Fibroblast of skin of scalp (primary cell): Measurements from ENCODE around the gene PRKAA2.

Experiments used
- DNase-seq: peaks from one replicate; pipeline ENCODE4 v3.0.0-alpha.2; 2013

PRKAA2 gene

GRCh38 chr1:56715156-56715555 is 70.0 kb downstream of the PRKAA2 start:
- peak; percentile 44 for DNase-seq

DNA sequence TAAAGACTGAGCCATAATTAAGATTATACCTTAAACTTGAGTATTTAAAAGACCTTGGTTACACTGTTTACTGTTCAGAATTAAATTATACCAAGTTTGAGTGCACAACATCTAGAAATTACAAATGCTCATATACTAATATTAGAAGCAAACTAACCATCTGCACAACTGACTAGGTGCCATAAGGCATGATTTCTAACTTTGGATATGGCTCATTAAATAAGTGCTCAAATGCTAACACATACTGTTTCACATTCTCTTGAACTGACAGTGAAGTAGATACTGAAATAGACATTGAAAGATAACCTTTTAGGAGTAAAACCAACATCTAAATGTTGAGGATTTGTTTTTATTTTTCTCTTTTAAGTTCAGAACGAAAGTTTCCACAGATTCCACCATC is 74.1 kb downstream of the PRKAA2 start:
- DNase-seq: no peak

DNA sequence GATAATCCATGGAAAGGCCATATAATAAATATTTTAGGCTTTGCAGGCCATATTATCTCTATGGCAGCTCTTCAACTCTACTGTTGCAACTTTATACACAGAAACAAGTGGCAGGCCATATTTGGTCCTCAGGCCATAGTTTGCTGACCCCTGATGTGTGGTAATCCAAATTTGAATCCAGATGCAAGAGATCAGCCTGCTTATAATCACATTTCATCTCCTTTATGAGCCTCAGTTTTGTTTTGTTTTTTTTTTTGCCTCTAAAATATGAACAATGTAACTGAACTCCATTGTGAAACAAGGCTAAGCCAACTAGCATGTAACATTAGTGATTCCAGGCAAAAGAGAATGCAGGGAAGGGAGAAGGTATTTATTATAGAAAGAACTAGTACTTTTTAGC is 81.6 kb downstream of the PRKAA2 start:
- no peak for DNase-seq

- no peak for DNase-seq
Observed at GRCh38 chr1:56728964-56729363, 83.8 kb downstream of the PRKAA2 start.

GRCh38 chr1:56745231-56745630 is 100.1 kb downstream of the PRKAA2 start:
- DNase-seq: no peak

DNA sequence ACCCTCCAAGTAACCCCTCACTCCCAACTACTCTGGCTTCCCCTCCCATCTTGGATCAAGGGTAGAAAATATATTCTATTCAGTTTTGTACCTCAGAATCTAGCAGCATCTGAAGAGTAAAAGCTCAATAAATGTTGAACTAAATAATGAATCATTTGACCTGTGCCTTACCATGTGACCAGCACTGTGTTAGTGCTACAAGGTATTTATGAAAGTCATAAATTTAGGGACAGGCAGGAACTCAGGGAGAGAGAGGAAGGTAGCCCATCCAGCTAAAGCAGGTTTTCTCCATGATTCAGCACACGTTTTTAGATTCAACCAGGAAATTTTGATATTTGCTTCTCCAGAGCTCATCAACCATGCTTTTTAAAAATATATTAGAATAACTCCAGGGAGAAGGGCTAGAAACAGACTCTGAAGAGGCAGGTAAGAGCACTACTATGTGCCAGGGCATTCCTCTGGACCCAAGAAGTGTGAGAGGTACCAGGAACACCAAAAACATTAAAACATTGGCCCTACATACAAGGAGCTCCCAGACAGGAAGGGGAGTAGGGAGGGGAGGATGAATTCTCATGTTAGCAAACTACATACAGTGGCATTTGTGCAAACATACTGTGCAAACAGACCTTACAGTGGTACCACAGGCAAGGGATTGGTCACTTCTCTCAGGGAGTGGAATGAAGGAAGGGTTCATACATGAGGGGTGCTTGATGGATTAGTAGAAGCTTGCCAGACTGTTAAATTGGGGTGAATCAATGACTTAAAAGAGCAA is 109.8 kb downstream of the PRKAA2 start:
- no peak for DNase-seq

GRCh38 chr1:56755911-56756310 is 110.8 kb downstream of the PRKAA2 start:
- no peak for DNase-seq

DNA sequence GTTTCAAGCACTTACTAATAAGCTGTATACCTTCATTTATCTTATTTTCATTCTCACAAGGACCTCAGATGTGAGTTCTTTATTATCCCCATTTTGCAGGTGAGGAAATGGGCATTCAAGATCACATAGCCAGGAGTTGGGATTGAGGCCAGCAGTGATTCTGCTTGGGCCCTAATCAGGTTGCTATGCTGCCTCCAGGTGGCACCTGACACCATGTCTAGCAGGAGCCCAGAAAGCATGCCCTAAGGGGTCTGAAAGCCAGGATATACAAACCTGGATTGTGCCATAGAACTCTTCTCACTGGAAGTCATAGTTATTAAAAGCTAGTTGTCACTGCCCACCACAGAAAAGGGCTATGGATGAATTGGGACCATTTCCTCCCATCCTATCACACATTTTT is 113.0 kb downstream of the PRKAA2 start:
- no peak for DNase-seq

DNA sequence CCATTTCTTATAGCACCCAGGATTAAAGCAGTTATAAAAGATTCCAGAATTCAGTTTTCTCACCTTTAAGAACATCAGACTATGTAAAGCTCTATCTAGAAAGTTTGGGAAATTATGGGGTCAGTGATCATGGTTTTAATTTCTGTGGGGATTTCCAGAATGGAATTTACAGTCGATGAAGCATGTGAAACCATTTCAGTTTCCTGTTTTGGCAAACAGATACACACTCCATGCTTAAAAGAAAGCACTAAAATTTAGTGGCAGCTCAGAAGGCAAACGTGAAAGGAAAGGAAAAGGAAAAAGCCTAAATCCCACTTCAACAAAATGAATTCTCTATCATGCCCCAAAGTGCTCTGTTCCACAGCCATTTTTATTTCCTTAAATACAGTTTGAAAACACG is 113.7 kb downstream of the PRKAA2 start:
- no peak for DNase-seq
